DOHH2 (cell line): ENCODE results near the gene DCAF11.

Source experiments
- EZH2phosphoT487 ChIP-seq: fragments of 200-600 bp; sonication (generic); IDR thresholded peaks from 2 replicates; pipeline ENCODE4 v1.6.1; 2017; ENCODE audit warnings: borderline replicate concordance, mild to moderate bottlenecking, antibody characterized with exemption, low read length, moderate library complexity, mixed read lengths
- TF ChIP-seq, protein P1 (sequence below): fragments of 200-600 bp; sonication (generic); IDR thresholded peaks from one replicate; pipeline ENCODE4 v1.5.1; 2014; ENCODE audit warnings: antibody characterized with exemption, mild to moderate bottlenecking, low read depth, low read length; ENCODE audit not compliant: poor library complexity, severe bottlenecking

GRCh38 chr14:24098927-24099813 is 15.4 kb upstream of the DCAF11 start:
- TF ChIP-seq, protein P1, sequence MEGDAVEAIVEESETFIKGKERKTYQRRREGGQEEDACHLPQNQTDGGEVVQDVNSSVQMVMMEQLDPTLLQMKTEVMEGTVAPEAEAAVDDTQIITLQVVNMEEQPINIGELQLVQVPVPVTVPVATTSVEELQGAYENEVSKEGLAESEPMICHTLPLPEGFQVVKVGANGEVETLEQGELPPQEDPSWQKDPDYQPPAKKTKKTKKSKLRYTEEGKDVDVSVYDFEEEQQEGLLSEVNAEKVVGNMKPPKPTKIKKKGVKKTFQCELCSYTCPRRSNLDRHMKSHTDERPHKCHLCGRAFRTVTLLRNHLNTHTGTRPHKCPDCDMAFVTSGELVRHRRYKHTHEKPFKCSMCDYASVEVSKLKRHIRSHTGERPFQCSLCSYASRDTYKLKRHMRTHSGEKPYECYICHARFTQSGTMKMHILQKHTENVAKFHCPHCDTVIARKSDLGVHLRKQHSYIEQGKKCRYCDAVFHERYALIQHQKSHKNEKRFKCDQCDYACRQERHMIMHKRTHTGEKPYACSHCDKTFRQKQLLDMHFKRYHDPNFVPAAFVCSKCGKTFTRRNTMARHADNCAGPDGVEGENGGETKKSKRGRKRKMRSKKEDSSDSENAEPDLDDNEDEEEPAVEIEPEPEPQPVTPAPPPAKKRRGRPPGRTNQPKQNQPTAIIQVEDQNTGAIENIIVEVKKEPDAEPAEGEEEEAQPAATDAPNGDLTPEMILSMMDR, result no peak
- no peak for TF ChIP-seq EZH2phosphoT487
